Testis (tissue), 3 donors: Measurements from ENCODE around the gene SERPINA10. TPM values are rescaled to one million over a fixed set of nuclear protein-coding genes. Genes with fewer than 3 reads are reported as not detected.
"Not testable (repeated sequence)": the region's sequence is repeated elsewhere in the genome, so short reads cannot be mapped to it uniquely, and the experiment has no call there.

Experiments used
- DNase-seq: peaks from one replicate; pipeline ENCODE4 v3.0.0-alpha.2; 2019
- H3K27ac ChIP-seq, 2 donors: fragments of 200-600 bp; sonication (generic); one replicate each; pipeline ENCODE4 v1.5.1; 2019
- H3K27me3 ChIP-seq: fragments of 200-600 bp; sonication (generic); one replicate; pipeline ENCODE4 v1.5.1; 2019
- H3K36me3 ChIP-seq: fragments of 200-600 bp; sonication (generic); one replicate; pipeline ENCODE4 v1.5.1; 2017; ENCODE audit warnings: low read depth; ENCODE audit errors: missing control alignments
- H3K4me1 ChIP-seq: fragments of 200-600 bp; sonication (generic); one replicate; pipeline ENCODE4 v1.5.1; 2019
- H3K4me3 ChIP-seq, 2 donors: fragments of 200-600 bp; sonication (generic); one replicate each; pipeline ENCODE4 v1.5.1; 2017 to 2019
- H3K9me3 ChIP-seq: fragments of 200-600 bp; sonication (generic); one replicate; pipeline ENCODE4 v1.5.1; 2017
- CTCF ChIP-seq, 3 experiments: fragments of 450-650 bp in 2 of 3; fragments of 200-600 bp in 1 of 3; sonication (generic) in 1 of 3; IDR thresholded peaks; one replicate each; pipeline ENCODE4 v1.5.1; 2016 to 2019; ENCODE audit warnings: antibody characterized with exemption in 3 of 3, mild to moderate bottlenecking in 2 of 3, moderate library complexity in 1 of 3
- POLR2A ChIP-seq: fragments of 450-650 bp; IDR thresholded peaks from one replicate; pipeline ENCODE4 v1.6.1; 2017; ENCODE audit warnings: antibody characterized with exemption, mild to moderate bottlenecking, moderate library complexity
- WGBS, 2 donors: methylation state at CpG; one replicate each; pipeline ENCODE4 v1.1.5; 2018; 5-methylcytosine and 5-hydroxymethylcytosine counted together
- intact Hi-C: fragments of 100-400 bp; cut with DNase I; formaldehyde crosslinking; loops from one replicate; pipeline ENCODE4 v1.15.1; 2023; ENCODE audit warnings: low total_unique reads
- polyA plus RNA-seq: library from polyadenylated mRNA; stranded (reverse); fragments of 350-450 nt; fragmentation: Illumina TruSeq; extraction: RNeasy Lipid Tissue Mini Kit (QIAGEN cat#74804); gene quantifications from one replicate; pipeline ENCODE4 v1.2.3, GENCODE V29; 2014; ENCODE audit warnings: low read depth, low replicate concordance; ENCODE audit not compliant: insufficient read depth
- total RNA-seq, 2 donors: library from RNA; depleted of rRNA; stranded (reverse); fragments of >200 nt; gene quantifications; one replicate each; pipeline ENCODE4 v1.2.3, GENCODE V29; 2016

The SERPINA10 gene
- total and polyA plus RNA-seq, 3 donors from 2014 or later: not detected

GRCh38 chr14:94305620-94306019 lies 12.6 kb upstream of the SERPINA10 start:
- DNase-seq: no peak
- Histone ChIP-seq H3K36me3 (no peaks in the 10 kb centered on the region), H3K4me3 (no peak overlapping the region), H3K9me3 (no peaks in the 10 kb centered on the region), H3K27ac (no peak overlapping the region), H3K4me1 (no peaks in the 10 kb centered on the region), H3K27me3 (no peaks in the 10 kb centered on the region)
- TF ChIP-seq POLR2A (no peak), CTCF (IDR thresholded peaks at IDR 0.05) (no peak)
- intact Hi-C loops: no loop called here
- 87 to 89% methylated on average over 2 of the region's 2 CpGs for WGBS, 2 donors

GRCh38 chr14:94304243-94304642 lies 11.2 kb upstream of the SERPINA10 start:
- H3K36me3 ChIP-seq: no peaks in the 10 kb centered on the region
- WGBS, 2 donors: 77 to 86% methylated on average over 6 of the region's 6 CpGs

GRCh38 chr14:94303111-94303510 lies 10.0 kb upstream of the SERPINA10 start:
- intact Hi-C loops: no loop called here
- H3K27ac ChIP-seq: no peak overlapping the region
- no peak overlapping the region for H3K4me3 ChIP-seq
- 78 to 80% methylated on average over 7 of the region's 7 CpGs for WGBS, 2 donors
- H3K27me3 ChIP-seq: no peaks in the 10 kb centered on the region
- TF ChIP-seq CTCF (IDR thresholded peaks at IDR 0.05): no peak
- no peaks in the 10 kb centered on the region for H3K4me1 ChIP-seq
- H3K36me3 ChIP-seq: no peaks in the 10 kb centered on the region
- no peak for DNase-seq
- H3K9me3 ChIP-seq: no peaks in the 10 kb centered on the region

More at GRCh38 chr14:94304243-94304642, 11.2 kb upstream of the SERPINA10 start:
- no peak overlapping the region for H3K4me3 ChIP-seq
- TF ChIP-seq POLR2A (no peak), CTCF (IDR thresholded peaks at IDR 0.05) (no peak)
- DNase-seq: no peak
- H3K27ac ChIP-seq: no peak overlapping the region
- intact Hi-C loops: no loop called here
- no peaks in the 10 kb centered on the region for H3K9me3 ChIP-seq
- H3K27me3 ChIP-seq: no peaks in the 10 kb centered on the region
- H3K4me1 ChIP-seq: no peaks in the 10 kb centered on the region

GRCh38 chr14:94298130-94298529 lies 5.1 kb upstream of the SERPINA10 start:
- no peaks in the 10 kb centered on the region for H3K4me1 ChIP-seq
- H3K27me3 ChIP-seq: no peaks in the 10 kb centered on the region
- H3K4me3 ChIP-seq: no peak overlapping the region
- no peak for DNase-seq
- TF ChIP-seq CTCF (IDR thresholded peaks at IDR 0.05) (no peak), POLR2A (no peak)
- H3K9me3 ChIP-seq: no peaks in the 10 kb centered on the region
- WGBS, 2 donors: 85 to 95% methylated on average over 15 of the region's 15 CpGs
- intact Hi-C loops: no loop called here
- H3K27ac ChIP-seq: no peak overlapping the region
- no peaks in the 10 kb centered on the region for H3K36me3 ChIP-seq

- H3K9me3 ChIP-seq, DNase-seq, intact Hi-C loops, H3K27ac ChIP-seq, H3K27me3 ChIP-seq, H3K4me3 ChIP-seq, H3K4me1 ChIP-seq, H3K36me3 ChIP-seq: not testable (repeated sequence)
- 60 to 91% methylated on average over 4 of the region's 4 CpGs for WGBS, 2 donors
Measured at GRCh38 chr14:94296181-94296545, 3.1 kb upstream of the SERPINA10 start.
